ENCODE measurements around the gene WNK2.
"Not testable (repeated sequence)": the region's sequence is repeated elsewhere in the genome, so short reads cannot be mapped to it uniquely, and the experiment has no call there.

The WNK2 gene

GRCh38 chr9:93365427-93366118 lies 181.6 kb downstream of the WNK2 start:
- DNase-seq (ENCODE audit: low read depth in 3 of 3, low spot score in 1 of 3): no peak

- no peak for DNase-seq (ENCODE audit: low read depth in 3 of 3, low spot score in 1 of 3)
Measured at GRCh38 chr9:93366119-93366447, 182.1 kb downstream of the WNK2 start.

- DNase-seq (ENCODE audit: low read depth in 3 of 3, low spot score in 1 of 3): not testable (repeated sequence)
Measured at GRCh38 chr9:93366486-93366885, 182.5 kb downstream of the WNK2 start.

- no peak for DNase-seq (ENCODE audit: low read depth in 3 of 3, low spot score in 1 of 3)
Measured at GRCh38 chr9:93368437-93368836, 184.5 kb downstream of the WNK2 start.

GRCh38 chr9:93369686-93370085 lies 185.7 kb downstream of the WNK2 start:
- no peak for DNase-seq (ENCODE audit: low read depth in 3 of 3, low spot score in 1 of 3)

Data from stimulated activated CD4-positive, alpha-beta T cell treated with anti-CD3 and anti-CD28 coated beads, TNF-alpha, amount 100 ng/mL, for 1 hour (primary cell).